Uterus (tissue), 2 donors: Measurements from ENCODE around the gene TSPAN4.

Experiments used
- CTCF ChIP-seq, 4 experiments: fragments of 200-600 bp in 2 of 4; fragments of 450-650 bp in 2 of 4; sonication (generic) in 2 of 4; IDR thresholded peaks; one replicate each; pipeline ENCODE4 v1.5.1; 2016 to 2019; ENCODE audit warnings: antibody characterized with exemption in 4 of 4, mild to moderate bottlenecking in 2 of 4, moderate library complexity in 1 of 4
- POLR2A ChIP-seq, 2 donors: fragments of 450-650 bp; IDR thresholded peaks; one replicate each; pipeline ENCODE4 v1.6.1; 2016; ENCODE audit warnings: antibody characterized with exemption in 2 of 2, mild to moderate bottlenecking in 1 of 2, moderate library complexity in 1 of 2

GRCh38 chr11:893008-893654, 50.5 kb downstream of the TSPAN4 start:
- no peak for TF ChIP-seq CTCF (IDR thresholded peaks at IDR 0.05)
- no peak for TF ChIP-seq POLR2A (IDR thresholded peaks at IDR 0.05)
